PC-9 (cell line): Measurements from ENCODE around the gene TBCC. TPM values are rescaled to one million over a fixed set of nuclear protein-coding genes. Genes with fewer than 3 reads are reported as not detected.
"Not testable (repeated sequence)": the region's sequence is repeated elsewhere in the genome, so short reads cannot be mapped to it uniquely, and the experiment has no call there.

Experiments
- BruUV-seq: library from RNA; stranded (reverse); fragments of 400-500 nt; replicated peaks from 2 replicates; lab custom pipeline; 2021; lab: Mats Ljungman, UMichigan
- CTCF ChIA-PET: fragments of 300-600 bp; sonication (Branson Sonifier 250); formaldehyde crosslinking; loops from one replicate; lab custom pipeline; 2022; ENCODE audit warnings: antibody characterized with exemption; lab: Charles Lee
- POLR2A ChIA-PET: fragments of 300-600 bp; sonication (Branson Sonifier 250); formaldehyde crosslinking; loops from one replicate; lab custom pipeline; 2022; ENCODE audit warnings: antibody characterized with exemption; ENCODE audit not compliant: unreplicated experiment; lab: Charles Lee
- DNase-seq, 2 experiments: peaks; one replicate each; pipeline versions ENCODE4 v3.0.0 to v3.0.0-alpha.2; 2015 to 2022; ENCODE audit warnings: mixed read lengths in 1 of 2
- H2AFZ ChIP-seq: fragments of 200-600 bp; sonication (generic); 2 replicates; pipeline ENCODE4 v1.8.1; 2017; ENCODE audit warnings: antibody characterized with exemption
- H3F3A ChIP-seq: fragments of 200-600 bp; sonication (generic); 2 replicates; pipeline ENCODE4 v1.8.1; 2017; ENCODE audit warnings: antibody characterized with exemption, mild to moderate bottlenecking, low read depth; ENCODE audit not compliant: insufficient read depth
- H3K27ac ChIP-seq: fragments of 200-600 bp; sonication (generic); 2 replicates; pipeline ENCODE4 v1.6.1; 2016; ENCODE audit warnings: mixed run types
- H3K27me3 ChIP-seq: fragments of 200-600 bp; sonication (generic); 2 replicates; pipeline ENCODE4 v1.6.1; 2016; ENCODE audit warnings: low read depth, mixed run types; ENCODE audit not compliant: insufficient read depth
- H3K36me3 ChIP-seq: fragments of 200-600 bp; sonication (generic); 2 replicates; pipeline ENCODE4 v1.6.1; 2016; ENCODE audit warnings: low read depth, mixed run types
- H3K4me1 ChIP-seq: fragments of 200-600 bp; sonication (generic); replicated peaks from 2 replicates; pipeline ENCODE4 v1.6.1; 2016; ENCODE audit warnings: mixed run types; ENCODE audit not compliant: insufficient read depth
- H3K4me2 ChIP-seq: fragments of 200-600 bp; sonication (generic); 2 replicates; pipeline ENCODE4 v1.6.1; 2017; ENCODE audit warnings: mixed run types
- H3K4me3 ChIP-seq: fragments of 200-600 bp; sonication (generic); 2 replicates; pipeline ENCODE4 v1.6.1; 2016; ENCODE audit warnings: mixed run types
- H3K79me2 ChIP-seq: fragments of 200-600 bp; sonication (generic); 2 replicates; pipeline ENCODE4 v1.6.1; 2017; ENCODE audit warnings: low read depth, mixed run types
- H3K9me2 ChIP-seq: fragments of 200-600 bp; sonication (generic); 2 replicates; pipeline ENCODE4 v1.8.1; 2017; ENCODE audit warnings: mild to moderate bottlenecking; ENCODE audit not compliant: insufficient read depth
- H3K9me3 ChIP-seq: fragments of 200-600 bp; sonication (generic); 2 replicates; pipeline ENCODE4 v1.8.1; 2016; ENCODE audit warnings: low read depth; ENCODE audit not compliant: insufficient read depth
- H4K20me1 ChIP-seq: fragments of 200-600 bp; sonication (generic); 2 replicates; pipeline ENCODE4 v1.8.1; 2017; ENCODE audit not compliant: insufficient read depth
- CTCF ChIP-seq: fragments of 200-600 bp; sonication (generic); conservative IDR thresholded peaks from 2 replicates; pipeline ENCODE4 v1.6.1; 2017; ENCODE audit warnings: mixed run types, antibody characterized with exemption, mild to moderate bottlenecking, moderate library complexity
- EZH2 ChIP-seq: fragments of 200-600 bp; sonication (generic); IDR thresholded peaks from 2 replicates; pipeline ENCODE4 v1.8.0; 2017; ENCODE audit warnings: antibody characterized with exemption, low read depth
- intact Hi-C: fragments of 100-400 bp; cut with micrococcal nuclease; formaldehyde crosslinking; loops from one replicate; pipeline ENCODE4 v1.10.0; 2022; ENCODE audit not compliant: unreplicated experiment
- total RNA-seq: library from RNA; stranded (reverse); gene quantifications from 2 replicates; pipeline ENCODE4 v1.2.3, GENCODE V29; 2021

The TBCC gene
- total RNA-seq, 1 experiment from 2014 or later: 12.3 TPM

GRCh38 chr6:42740725-42741124 is 5.2 kb downstream of the TBCC start:
- peaks cover 9% of the 10 kb centered on the region; the same call in 1 of the 2 replicates for H3F3A ChIP-seq
- BruUV-seq: no TSS peak
- POLR2A ChIA-PET: no interaction called here
- no peaks in the 10 kb centered on the region for H3K9me3 ChIP-seq
- TF ChIP-seq EZH2: no peak
- TF ChIP-seq CTCF: no peak
- no peak overlapping the region for H3K4me3 ChIP-seq
- peaks cover 13% of the 10 kb centered on the region; the same call in 1 of the 2 replicates for H4K20me1 ChIP-seq
- no peaks in the 10 kb centered on the region for H3K27me3 ChIP-seq
- no peaks in the 10 kb centered on the region for H3K36me3 ChIP-seq
- H3K9me2 ChIP-seq: no peaks in the 10 kb centered on the region
- H3K4me2 ChIP-seq: no peak overlapping the region
- no peak for DNase-seq
- no peak overlapping the region for H3K27ac ChIP-seq
- H2AFZ ChIP-seq: no peak overlapping the region
- peaks cover 10% of the 10 kb centered on the region for H3K4me1 ChIP-seq
- intact Hi-C loops: no loop called here
- CTCF ChIA-PET: interaction anchor here (0.6 to 1.2 kb wide), 3 partner anchors 13 to 79 kb away, joined by 3 to 4 read pairs (median 3); no protein-coding TSS in a partner anchor
- H3K79me2 ChIP-seq: peaks cover 20% of the 10 kb centered on the region

GRCh38 chr6:42735976-42736375 is 9.9 kb downstream of the TBCC start:
- Histone ChIP-seq H3K79me2 (no peaks in the 10 kb centered on the region), H3K9me3 (no peaks in the 10 kb centered on the region), H3K9me2 (no peaks in the 10 kb centered on the region), H3K27ac (no peak overlapping the region), H4K20me1 (no peaks in the 10 kb centered on the region), H3K4me2 (no peak overlapping the region), H3K36me3 (no peaks in the 10 kb centered on the region), H3K4me1 (no peaks in the 10 kb centered on the region), H3K4me3 (no peak overlapping the region), H3F3A (no peaks in the 10 kb centered on the region; the same call in 1 of the 2 replicates), H2AFZ (no peak overlapping the region), H3K27me3 (no peaks in the 10 kb centered on the region)
- BruUV-seq: no TSS peak
- POLR2A ChIA-PET: no interaction called here
- CTCF ChIA-PET: no interaction called here
- no peak for DNase-seq
- intact Hi-C loops: no loop called here
- no peak for TF ChIP-seq EZH2
- no peak for TF ChIP-seq CTCF

- H3K36me3 ChIP-seq, DNase-seq, H4K20me1 ChIP-seq, BruUV-seq, H3K27me3 ChIP-seq, H3K9me2 ChIP-seq, H2AFZ ChIP-seq, H3K27ac ChIP-seq, H3K4me3 ChIP-seq, H3K4me2 ChIP-seq, intact Hi-C loops, H3F3A ChIP-seq, H3K79me2 ChIP-seq, POLR2A ChIA-PET, H3K9me3 ChIP-seq, H3K4me1 ChIP-seq: not testable (repeated sequence)
- CTCF ChIA-PET: interaction anchor here (0.6 kb wide), 2 partner anchors 8 to 139 kb away, joined by 4 to 5 read pairs; no protein-coding TSS in a partner anchor
These were observed 11.9 kb downstream of the TBCC start for GRCh38 chr6:42733867-42734481.
